DMS153 treated with DMSO at 0.1 percent for 48 hours (cell line): ENCODE results near the gene UBFD1.
"Not testable (repeated sequence)": the region's sequence is repeated elsewhere in the genome, so short reads cannot be mapped to it uniquely, and the experiment has no call there.

ENCODE experiments used
- DNase-seq: peaks from one replicate; lab custom pipeline; 2025; ENCODE audit not compliant: unreplicated experiment; lab: John Stamatoyannopoulos, UW

Gene UBFD1

DNA sequence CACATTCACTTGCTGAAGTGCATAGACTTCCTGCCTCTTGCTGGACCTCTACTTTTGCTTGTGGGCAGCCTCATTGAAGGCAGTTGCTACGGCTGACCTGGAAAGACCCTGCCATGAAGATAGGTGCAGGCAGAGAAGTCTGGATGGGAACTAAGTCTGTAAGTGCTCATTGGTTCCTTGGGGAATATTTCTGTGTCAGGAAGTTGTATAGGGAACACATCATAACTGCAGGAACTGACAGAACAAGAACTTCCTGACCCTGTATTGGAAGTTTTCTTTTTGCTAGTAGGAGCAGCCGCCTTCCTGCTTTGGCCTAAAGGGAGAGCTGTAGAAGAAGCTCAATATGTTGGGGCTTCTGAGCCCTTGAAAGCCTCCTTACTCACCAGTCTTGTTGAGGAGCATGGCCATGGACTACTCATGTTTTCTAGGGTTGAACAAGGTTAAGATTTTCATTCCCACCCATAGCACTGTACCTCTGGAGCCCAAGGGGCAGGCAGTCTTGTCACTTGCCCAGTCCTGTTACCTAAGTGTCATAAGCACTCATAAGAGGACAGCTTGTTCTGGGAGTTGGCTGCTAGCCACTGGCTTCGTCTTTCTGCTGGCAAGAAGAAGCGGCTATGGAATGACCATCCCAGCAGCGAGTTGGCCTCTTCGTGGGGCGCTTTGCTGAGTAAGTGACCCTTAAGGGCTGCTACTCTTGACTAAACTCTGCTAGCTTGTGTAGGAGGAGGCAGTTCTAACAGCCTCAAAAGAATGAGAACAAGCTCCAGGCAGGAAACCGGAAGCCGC, 7.2 kb downstream of the UBFD1 start:
- no peak for DNase-seq

DNA sequence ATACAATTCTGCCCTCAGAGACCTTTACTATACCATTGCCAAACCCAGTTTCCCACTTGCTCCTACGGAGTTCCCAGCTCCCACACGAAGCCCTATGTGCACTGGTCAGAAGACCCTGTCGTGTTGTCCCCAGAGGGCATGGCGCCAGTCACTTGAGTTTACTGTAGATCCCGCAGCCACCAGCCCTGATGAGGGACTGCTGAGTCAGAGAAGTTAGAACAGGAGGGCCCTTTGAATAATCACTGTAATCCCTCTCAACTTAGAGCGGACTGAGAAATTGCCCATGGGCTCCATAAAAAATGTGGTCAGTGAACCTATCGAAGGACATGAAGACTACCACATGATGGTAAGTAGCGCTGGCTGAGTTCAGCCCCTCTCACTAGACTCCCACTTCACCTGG, 9.2 kb downstream of the UBFD1 start:
- DNase-seq, result no peak

DNA sequence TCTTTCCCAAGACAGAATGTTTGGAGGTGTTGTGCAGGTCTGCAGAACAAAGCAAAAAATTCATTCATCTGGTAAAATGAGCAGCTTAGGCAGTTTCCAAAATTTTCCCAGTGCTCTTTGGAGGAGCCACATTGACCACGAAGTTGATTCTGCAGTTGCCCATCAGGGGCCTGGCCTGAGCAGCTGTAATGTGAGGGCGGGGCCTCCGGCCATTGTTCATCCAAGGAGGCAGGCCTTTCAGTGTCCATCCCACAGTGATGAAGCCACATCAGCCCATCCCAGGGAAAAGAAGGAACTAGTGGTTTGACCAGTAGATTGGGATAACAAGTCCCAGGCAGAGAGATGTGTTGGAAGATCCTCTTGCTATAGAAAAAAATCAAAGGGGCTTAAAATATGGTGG, 10.1 kb downstream of the UBFD1 start:
- DNase-seq, result no peak

DNA sequence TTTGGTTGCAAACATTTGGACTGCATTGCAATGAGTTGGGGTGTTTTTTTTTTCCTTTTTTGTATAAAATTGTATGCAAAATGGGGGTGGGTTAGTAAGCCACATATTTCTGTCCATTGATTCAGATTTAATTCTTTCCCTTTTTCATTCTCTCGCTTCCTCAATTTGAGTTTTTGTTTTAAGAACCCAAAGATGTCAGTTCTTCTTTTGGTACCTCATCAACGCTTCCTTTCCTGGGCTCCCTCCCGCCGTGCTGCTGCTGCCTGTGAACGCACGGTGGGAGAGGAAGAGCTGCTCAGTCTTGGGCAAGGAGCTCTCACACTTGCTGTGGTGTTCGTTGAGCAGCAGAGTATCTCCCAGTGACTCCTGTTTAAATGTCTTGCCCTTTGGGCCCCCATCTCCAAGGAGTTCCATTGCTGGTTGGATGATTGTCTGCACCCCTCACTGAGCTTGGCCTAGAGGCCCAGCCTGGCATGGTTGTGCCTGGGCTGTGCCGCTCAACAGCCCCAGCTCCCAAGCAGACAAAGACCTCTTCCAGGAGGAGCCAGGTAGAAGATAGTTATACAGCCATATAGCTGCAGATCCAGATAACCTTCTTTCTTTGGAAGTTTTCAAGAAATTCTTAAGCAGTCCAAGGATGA, 13.6 kb downstream of the UBFD1 start:
- DNase-seq, result no peak

DNA sequence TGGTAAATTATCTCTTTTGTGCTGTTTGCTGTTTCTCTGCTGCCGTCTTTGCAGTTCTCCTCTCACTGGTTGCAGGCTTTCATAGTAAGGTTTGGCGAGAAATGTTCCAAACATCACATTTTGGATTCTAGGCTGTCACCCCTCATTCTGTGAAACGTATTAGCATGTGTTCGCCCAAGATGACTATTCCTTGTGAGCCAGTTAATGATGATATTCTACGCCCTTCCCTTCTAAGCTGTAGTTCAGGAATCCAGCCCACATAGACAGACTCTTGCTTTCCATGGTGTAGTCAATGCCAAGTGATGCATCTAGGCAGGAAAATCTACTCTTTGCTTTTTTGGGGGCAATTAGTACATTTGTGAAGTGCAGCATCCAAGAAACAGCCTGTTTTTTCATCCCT, 14.4 kb downstream of the UBFD1 start:
- no peak for DNase-seq

DNA sequence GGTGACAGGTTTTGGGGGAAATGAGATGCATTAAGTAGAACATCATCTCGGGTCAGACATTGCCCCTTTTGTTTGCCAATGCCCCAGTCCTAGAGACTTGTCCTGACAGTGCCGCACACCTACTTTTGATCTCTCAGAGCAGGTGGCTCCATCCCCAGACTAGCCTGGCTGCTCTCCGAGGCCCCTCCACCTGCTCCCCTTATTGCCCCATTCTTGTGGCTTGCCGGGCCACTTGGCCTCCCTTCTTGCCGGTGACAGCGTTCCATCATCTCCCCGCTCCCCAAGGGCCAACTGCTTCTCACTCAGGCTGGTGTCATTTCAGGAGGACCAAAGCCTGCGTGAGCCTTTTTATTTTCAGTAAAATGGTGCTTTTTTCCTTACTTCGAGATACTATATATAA, 14.9 kb downstream of the UBFD1 start:
- DNase-seq, result no peak

DNA sequence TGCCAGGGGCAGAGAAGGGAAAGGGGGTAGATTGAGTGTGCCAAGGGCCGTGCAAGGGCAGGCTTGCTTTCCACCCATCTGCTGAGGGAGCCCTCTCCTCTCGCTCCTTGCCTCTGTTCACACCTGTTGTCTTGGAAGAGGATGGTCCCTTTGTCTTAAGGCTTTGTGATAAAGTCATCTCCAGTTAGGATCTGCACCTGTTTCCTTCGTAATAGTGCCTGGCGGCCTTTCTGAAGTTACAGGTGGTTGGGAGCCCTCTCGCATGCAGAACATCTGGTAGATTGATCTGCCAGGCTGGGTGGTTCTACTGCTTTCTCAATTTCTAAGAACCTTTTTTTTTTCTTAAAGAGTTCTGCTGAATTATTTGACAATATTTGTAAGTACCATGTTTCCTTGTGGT, 16.3 kb downstream of the UBFD1 start:
- DNase-seq, result no peak

DNA sequence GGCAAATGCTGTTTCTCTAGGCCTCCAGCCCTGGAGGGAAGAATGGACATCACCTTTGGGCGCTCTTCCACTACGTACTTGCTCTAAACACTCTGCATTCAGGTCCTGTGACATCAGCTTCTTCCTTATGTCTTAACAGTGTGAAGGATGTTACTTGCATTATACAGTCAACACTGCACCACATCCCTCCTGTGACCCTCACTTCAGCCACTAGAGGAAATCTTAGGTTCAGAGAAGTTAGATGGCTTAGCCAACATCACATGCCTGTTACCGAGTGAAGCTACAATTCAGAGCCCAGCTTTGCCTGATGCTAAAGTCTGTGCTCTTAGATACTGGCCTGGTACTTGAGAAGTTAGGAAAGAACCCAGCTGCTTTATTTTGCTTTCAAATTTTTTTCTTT, 18.3 kb downstream of the UBFD1 start:
- no peak for DNase-seq

DNA sequence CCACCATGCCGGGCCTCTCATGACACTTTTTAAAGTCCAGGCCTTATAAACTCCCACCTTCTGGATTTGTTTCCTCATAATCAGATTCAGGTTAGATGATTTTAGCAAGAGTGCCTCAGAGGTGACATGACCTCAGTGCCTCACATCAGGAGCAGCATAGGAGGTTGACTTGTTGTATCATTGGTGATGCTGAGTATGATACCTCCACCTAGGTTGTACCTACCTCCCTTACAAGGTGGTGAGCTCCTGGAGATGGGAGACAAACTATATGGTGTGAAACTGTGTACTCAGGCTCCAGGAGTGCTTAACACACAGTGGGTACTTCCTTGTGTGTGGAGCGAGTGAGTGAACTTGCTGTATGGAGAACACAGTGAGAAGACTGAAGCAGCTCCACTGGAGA, 20.0 kb downstream of the UBFD1 start:
- no peak for DNase-seq

DNA sequence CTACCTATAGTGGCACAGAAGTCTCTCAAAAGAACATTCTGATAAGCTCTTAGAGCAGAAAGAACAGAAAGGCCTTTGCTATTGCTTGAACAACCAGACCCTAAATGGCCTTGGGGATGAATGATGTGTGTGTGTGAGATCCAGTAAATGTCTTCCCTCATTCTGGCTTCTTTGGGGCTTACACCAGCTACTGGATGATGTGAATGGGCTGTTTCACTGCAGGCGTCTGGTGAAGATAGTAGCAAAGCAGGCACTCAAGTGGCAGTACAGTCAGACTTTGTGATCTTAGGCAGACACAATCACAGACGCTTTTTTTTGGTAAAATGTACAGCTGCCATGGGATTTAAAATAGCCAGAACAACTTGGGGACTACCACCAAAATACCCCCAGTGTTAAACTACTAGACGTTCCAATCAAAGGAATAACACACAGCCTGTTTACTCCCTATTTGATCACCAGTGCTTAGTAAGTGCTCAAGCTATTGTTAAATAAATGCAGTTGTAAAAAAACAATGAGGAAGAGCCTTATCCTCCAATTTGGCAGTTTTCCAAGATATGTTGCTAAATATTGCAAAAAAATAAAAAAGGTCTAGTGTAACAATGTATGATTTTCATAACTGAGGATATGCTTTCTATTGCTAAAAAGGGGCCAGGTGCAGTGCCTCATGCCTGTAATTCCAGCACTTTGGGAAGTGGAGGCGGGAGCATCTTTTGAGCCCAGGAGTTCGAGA, 20.7 kb downstream of the UBFD1 start:
- DNase-seq, result no peak

DNA sequence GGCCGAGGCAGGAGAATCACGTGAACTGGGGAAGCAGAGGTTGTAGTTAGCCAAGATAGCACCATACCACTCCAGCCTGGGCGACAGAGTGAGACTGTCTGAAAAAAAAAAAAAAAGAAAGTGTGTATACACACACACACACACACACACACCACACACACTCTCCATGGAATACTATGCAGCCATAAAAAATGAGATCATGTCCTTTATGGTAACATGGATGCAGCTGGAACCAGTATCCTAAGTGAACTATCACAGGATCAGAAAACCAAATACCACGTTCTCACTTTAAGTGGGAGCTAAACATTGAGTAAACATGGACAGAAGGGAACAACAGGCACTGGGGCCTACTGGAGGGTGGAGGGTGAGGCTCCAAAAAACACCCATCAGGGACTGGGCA, 21.8 kb downstream of the UBFD1 start:
- DNase-seq, result no peak

DNA sequence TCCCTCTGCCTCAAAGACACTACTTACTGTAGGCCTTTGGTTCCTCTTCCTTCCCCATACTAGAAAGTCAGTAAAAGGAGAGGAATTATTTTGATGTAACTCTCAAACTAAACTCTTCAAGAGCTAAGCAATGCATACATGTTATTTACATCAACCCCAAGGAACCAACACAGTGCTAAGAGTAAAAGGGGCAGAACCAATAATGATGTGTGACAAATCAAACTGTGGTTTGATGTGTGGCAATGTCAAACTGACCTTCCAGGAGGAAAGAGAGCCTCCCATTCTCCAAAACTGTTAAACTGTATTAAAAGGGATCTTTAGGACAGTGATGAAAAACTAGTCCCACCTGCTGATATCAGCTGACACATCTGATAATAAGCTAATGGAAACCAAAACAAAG, 22.9 kb downstream of the UBFD1 start:
- no peak for DNase-seq

DNA sequence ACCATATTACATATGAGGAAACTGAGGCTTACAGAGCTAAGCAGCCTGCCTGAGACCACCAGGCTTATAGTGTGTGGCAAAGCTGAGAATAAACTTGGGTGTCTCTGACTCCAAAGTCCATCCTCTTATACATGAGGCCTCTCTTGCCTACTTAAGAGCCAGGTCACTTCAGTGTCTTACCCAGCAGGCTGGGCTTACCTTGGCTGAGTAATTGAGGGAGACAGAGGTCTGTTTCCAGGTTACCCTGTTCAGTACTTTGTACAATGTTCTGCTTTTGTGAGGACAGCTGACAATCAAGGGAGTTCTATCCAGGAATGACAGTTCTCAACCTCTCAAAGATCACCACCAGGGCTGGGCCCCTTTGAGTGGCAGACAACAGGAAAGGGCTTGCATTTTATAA, 24.2 kb downstream of the UBFD1 start:
- no peak for DNase-seq

DNA sequence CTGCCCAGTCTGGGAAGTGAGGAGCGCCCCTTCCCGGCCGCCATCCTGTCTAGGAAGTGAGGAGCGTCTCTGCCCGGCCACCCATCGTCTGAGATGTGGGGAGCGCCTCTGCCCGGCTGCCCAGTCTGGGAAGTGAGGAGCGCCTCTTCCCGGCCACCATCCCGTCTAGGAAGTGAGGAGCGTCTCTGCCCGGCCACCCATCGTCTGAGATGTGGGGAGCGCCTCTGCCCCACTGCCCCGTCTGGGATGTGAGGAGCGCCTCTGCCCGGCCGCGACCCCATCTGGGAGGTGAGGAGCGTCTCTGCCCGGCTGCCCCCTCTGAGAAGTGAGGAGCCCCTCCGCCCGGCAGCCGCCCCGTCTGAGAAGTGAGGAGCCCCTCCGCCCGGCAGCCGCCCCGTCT, 25.7 kb downstream of the UBFD1 start:
- not testable (repeated sequence) for DNase-seq

DNA sequence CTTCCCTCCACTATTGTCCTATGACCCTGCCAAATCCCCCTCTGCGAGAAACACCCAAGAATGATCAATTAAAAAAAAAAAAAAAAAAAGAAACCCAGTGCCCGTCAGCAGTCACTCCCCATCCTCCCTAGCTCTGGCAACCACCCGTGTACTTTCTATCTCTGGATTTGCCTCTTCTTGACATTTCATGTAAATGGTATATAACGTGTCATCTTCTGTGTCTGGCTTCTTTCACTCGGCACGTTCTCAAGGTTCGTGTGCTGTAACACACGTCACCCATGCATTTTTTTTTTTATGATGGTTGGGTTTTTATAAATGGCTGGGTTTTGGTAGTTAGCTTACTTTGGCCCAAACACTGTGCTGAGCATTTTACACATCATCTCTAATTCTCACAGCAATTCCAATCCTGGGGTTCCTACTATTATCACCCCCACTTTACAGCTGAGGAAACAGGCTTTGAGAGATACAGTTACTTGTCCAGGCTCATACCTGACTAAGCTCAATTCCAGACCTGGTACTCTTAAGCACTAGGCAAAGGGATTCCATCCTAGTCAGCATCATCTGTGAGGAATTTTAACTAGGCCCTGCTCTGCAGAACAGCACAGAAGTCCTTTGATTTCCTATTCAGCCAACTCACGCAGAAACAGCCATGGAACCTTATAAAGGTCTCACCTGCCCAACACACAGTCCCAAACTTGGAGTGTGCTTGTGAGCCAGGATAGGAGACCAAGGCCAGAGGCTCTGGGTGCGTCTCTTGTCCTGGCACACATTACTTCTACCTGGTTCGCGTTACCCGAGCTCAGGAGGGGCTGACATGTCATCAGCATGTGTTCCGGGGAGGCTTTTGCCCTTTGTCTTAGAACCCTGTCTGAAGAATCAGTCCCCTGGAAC, 26.9 kb downstream of the UBFD1 start:
- no peak for DNase-seq

DNA sequence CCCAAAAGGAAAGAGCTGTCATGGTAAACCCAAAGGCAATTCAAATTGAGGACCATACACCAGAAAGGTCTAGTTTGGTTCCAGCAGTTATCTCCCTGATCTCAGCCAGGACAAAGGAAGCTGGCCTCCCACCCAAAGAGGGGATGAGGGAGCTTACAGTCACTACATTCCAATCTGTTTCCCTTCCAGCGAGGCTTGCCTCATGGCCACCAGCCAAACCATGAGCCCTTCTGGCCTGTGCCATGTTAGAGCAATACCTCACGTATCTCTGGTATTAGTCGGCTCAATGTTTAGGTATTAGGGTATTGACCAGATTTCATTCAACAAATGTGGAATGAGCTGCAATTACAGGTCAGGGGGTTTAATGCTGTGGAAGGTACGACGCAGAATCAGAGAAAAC, 30.2 kb downstream of the UBFD1 start:
- no peak for DNase-seq

DNA sequence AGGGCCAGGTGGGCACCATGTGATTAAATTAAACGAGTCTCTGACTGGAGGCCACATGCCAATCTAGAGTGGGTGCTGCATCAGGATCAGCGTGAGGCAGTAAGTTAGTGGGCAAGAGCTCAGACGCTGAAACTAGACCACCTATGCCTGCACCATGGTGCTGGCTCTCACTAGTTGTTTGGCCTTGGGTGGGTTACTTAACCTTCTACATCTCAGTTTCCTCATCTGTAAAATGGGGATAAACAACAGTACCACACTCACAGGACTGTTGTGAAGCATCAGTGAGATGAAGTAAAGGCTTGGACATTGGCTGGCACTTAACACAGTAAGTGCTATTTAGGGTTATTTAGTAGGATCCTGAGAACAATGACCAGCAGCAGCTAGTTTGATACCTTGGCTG, 32.7 kb downstream of the UBFD1 start:
- DNase-seq, result no peak

DNA sequence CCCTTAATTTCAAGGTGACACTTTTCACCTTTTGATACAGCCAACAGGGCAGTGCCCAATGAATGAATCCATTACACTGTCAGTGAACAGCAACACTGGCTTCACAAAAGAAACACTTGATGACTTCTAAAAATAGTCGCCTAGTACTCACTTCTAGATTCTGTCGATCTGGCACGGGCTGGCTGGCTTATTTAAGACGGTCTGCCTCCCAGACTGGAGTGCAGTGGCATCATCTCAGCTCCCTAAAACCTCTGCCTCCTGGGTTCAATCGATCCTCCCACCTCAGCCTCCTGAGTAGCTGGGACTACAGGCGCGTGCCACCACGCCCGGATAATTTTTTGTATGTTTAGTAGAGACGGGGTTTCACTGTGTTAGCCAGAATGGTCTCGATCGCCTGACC, 36.7 kb downstream of the UBFD1 start:
- DNase-seq, result no peak

DNA sequence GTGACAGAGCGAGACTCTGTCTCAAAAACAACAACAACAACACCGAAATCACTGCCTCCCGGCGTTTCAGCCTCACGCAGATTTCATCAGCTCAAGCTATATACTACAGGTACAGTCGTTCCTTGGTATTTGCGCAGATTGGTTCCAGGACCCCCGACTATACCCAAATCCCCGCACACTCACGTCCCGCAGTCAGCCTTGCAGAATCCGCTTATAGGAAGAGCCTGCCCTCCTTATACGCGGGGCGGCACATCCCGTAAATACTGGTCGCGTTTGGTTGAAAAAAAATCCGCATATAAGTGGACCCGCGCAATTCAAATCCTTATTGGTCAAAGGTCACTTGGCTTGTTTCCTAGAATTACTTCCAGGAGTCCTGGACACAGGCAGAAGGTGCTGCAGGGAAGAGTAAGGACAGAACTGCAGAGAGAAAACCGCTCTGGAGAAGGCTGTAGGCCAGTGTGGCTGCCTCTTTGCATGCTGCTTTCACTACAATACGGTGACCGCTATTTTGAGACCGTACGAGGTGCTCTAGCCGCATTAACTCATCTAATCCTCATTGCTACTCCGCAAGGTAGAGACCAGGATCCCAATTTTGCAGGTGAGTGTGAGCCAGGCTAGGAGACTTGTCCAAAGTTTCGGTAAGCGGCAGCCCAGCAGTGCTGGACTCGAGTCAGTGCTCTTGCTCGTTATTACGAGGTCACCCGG, 37.9 kb downstream of the UBFD1 start:
- no peak for DNase-seq

DNA sequence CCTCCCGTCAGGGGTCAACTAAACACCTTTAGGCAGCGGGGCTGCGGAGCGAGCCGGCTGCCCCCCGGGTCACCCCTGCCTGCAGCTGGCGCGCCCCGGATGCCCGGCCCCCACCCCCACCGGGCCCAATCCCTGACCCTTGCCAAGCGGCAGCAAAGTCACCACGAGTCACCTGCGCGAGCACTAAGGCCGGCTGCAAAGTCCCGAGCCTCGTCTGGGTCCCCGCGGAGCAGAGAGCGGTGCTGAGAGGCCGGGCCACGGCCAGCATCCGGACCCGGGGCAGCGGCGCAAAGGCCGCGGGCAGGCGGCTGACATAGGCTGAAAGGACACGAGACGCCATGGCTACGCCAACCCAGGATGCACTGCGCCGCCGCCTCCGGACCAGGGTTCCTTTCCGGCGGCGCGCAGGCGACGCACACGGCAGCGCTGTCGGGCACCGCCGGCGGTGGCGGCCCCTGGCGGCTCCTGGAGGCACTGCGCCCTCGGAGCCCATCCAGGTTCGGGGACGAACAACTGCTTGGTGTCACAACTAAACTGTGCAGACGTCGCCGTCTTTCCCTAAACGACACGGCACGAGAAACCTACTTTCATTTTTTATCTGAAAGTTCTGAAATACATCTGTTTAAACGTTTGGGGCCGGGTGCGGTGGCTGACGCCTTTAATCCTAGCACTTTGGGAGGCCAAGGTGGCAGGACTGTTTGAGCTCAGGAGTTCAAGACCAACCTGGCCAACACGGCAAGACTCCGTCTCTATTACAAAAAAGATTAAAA, 38.6 kb downstream of the UBFD1 start, which contains the start of gene NDUFAB1:
TSS of gene NDUFAB1 (minus strand) at position 366 of the 770 bp plus-strand sequence. CDS start at position 340, 26 bp downstream.
- peak; percentile 79 for DNase-seq
